HCT116 (cell line): ENCODE measurements around the gene ACE. TPM values are rescaled to one million over a fixed set of nuclear protein-coding genes. Genes with fewer than 3 reads are reported as not detected.

Source experiments
- ATAC-seq: fragments of 200-7000 bp; cut with Tn5 transposase; 2 replicates; pipeline ENCODE4 v1.9.1; 2020; ENCODE audit warnings: mild to moderate bottlenecking, moderate library complexity
- BruUV-seq: library from RNA; stranded (reverse); fragments of 400-500 nt; replicated peaks from 2 replicates; lab custom pipeline; 2021; lab: Mats Ljungman, UMichigan
- CTCF ChIA-PET: fragments of 300-600 bp; sonication (Branson Sonifier 250); formaldehyde crosslinking; loops from one replicate; lab custom pipeline; 2021; ENCODE audit warnings: antibody characterized with exemption; lab: Charles Lee
- POLR2A ChIA-PET: fragments of 300-600, 350-600 bp; sonication (Branson Sonifier 250); formaldehyde crosslinking; loops from one replicate; lab custom pipeline; 2021; ENCODE audit warnings: antibody characterized with exemption; lab: Charles Lee
- RAD21 ChIA-PET, 2 experiments: fragments of 300-600 bp; sonication (Branson Sonifier 250); formaldehyde crosslinking; loops; one replicate each; lab custom pipeline; 2023; ENCODE audit warnings: low total read pairs in 2 of 2; ENCODE audit not compliant: uncharacterized antibody in 2 of 2, unreplicated experiment in 2 of 2, low non-redundant PET in 1 of 2; lab: Charles Lee
- DNase-seq: peaks from one replicate; pipeline ENCODE4 v3.0.0-alpha.2; 2010; ENCODE audit warnings: low read depth, low spot score
- H2AFZ ChIP-seq: fragments of 200-600 bp; shearing (Covaris generic), sonication (generic); 2 replicates; pipeline ENCODE4 v1.6.1; 2017; ENCODE audit warnings: low read depth, mixed run types, mixed read lengths, antibody characterized with exemption, low read length; ENCODE audit not compliant: poor library complexity, severe bottlenecking
- H3K27ac ChIP-seq: 2 replicates; pipeline ENCODE4 v1.5.1; 2012; ENCODE audit warnings: low read depth, low read length
- H3K27me3 ChIP-seq: fragments of 200-600 bp; sonication (generic); 2 replicates; pipeline ENCODE4 v1.6.1; 2016; ENCODE audit warnings: mixed run types, low read length, mixed read lengths; ENCODE audit not compliant: insufficient read depth
- H3K36me3 ChIP-seq, 2 experiments: fragments of 200-500 bp in 1 of 2; fragments of 200-600 bp in 1 of 2; sonication (Bioruptor generic) in 1 of 2; sonication (generic) in 1 of 2; 2 replicates each; pipeline versions ENCODE4 v1.5.1 to v1.6.1; 2014 to 2016; ENCODE audit warnings: low read length in 2 of 2, inconsistent platforms in 1 of 2, mixed read lengths in 1 of 2, mixed run types in 1 of 2; ENCODE audit not compliant: insufficient read depth in 2 of 2, control insufficient read depth in 1 of 2
- H3K4me1 ChIP-seq, 2 experiments: fragments of 200-600 bp in 1 of 2; sonication (generic) in 1 of 2; 2 replicates each; pipeline versions ENCODE4 v1.5.1 to v1.6.1; 2012 to 2017; ENCODE audit warnings: low read length in 2 of 2, inconsistent platforms in 1 of 2, mild to moderate bottlenecking in 1 of 2, mixed read lengths in 1 of 2, mixed run types in 1 of 2, moderate library complexity in 1 of 2; ENCODE audit not compliant: insufficient read depth in 2 of 2, control insufficient read depth in 1 of 2
- H3K4me2 ChIP-seq: fragments of 200-600 bp; sonication (generic); 2 replicates; pipeline ENCODE4 v1.6.1; 2017; ENCODE audit warnings: mixed run types, low read length, mixed read lengths
- H3K4me3 ChIP-seq, 2 experiments: fragments of 200-600 bp in 1 of 2; sonication (generic) in 1 of 2; replicated peaks in 1 of 2; 2 replicates each; pipeline ENCODE4 v1.5.1; 2011 to 2016; ENCODE audit warnings: low read length in 2 of 2, control low read depth in 1 of 2, low read depth in 1 of 2, mild to moderate bottlenecking in 1 of 2, mixed read lengths in 1 of 2, mixed run types in 1 of 2
- H3K79me2 ChIP-seq: fragments of 200-600 bp; sonication (generic); 2 replicates; pipeline ENCODE4 v1.6.1; 2017; ENCODE audit warnings: mild to moderate bottlenecking, mixed run types, low read length, moderate library complexity, mixed read lengths; ENCODE audit not compliant: insufficient read depth
- H3K9ac ChIP-seq: fragments of 200-600 bp; sonication (generic); 2 replicates; pipeline ENCODE4 v1.6.1; 2016; ENCODE audit warnings: low read length, mixed read lengths
- H3K9me2 ChIP-seq: fragments of 200-600 bp; sonication (generic), shearing (Covaris generic); 2 replicates; pipeline ENCODE4 v1.6.1; 2017; ENCODE audit warnings: mixed run types, mild to moderate bottlenecking, moderate library complexity; ENCODE audit not compliant: insufficient read depth
- H3K9me3 ChIP-seq, 2 experiments: fragments of 200-500 bp in 1 of 2; fragments of 200-600 bp in 1 of 2; sonication (Bioruptor generic) in 1 of 2; sonication (generic) in 1 of 2; 2 replicates each; pipeline ENCODE4 v1.6.1; 2014 to 2017; ENCODE audit warnings: low read length in 2 of 2, mixed read lengths in 2 of 2, inconsistent platforms in 1 of 2, low read depth in 1 of 2, mild to moderate bottlenecking in 1 of 2, mixed run types in 1 of 2, moderate library complexity in 1 of 2; ENCODE audit not compliant: control insufficient read depth in 1 of 2, insufficient read depth in 1 of 2
- H4K20me1 ChIP-seq: fragments of 200-600 bp; sonication (generic), shearing (Covaris generic); 2 replicates; pipeline ENCODE4 v1.6.1; 2017; ENCODE audit warnings: mixed run types, mild to moderate bottlenecking, moderate library complexity; ENCODE audit not compliant: insufficient read depth
- CEBPB ChIP-seq: IDR thresholded peaks from 2 replicates; pipeline ENCODE4 v1.6.1; 2012; ENCODE audit warnings: low read depth
- EGR1 ChIP-seq: IDR thresholded peaks from 2 replicates; pipeline ENCODE4 v1.6.1; 2012; ENCODE audit warnings: low read depth
- EZH2 ChIP-seq: fragments of 200-600 bp; sonication (generic); IDR thresholded peaks from 2 replicates; pipeline ENCODE4 v1.6.1; 2017; ENCODE audit warnings: antibody characterized with exemption, mixed run types
- JUND ChIP-seq: IDR thresholded peaks from 2 replicates; pipeline ENCODE4 v1.6.1; 2012
- MAX ChIP-seq: IDR thresholded peaks from 2 replicates; pipeline ENCODE4 v1.6.1; 2012
- POLR2AphosphoS5 ChIP-seq: IDR thresholded peaks from 2 replicates; pipeline ENCODE4 v1.6.1; 2011; ENCODE audit warnings: mild to moderate bottlenecking, low read depth, low read length, moderate library complexity
- RAD21 ChIP-seq: IDR thresholded peaks from 2 replicates; pipeline ENCODE4 v1.6.1; 2012; ENCODE audit warnings: low read depth, mild to moderate bottlenecking
- REST ChIP-seq: IDR thresholded peaks from 2 replicates; pipeline ENCODE4 v1.6.1; 2012; ENCODE audit warnings: low read depth
- SIN3A ChIP-seq: IDR thresholded peaks from 2 replicates; pipeline ENCODE4 v1.6.1; 2012; ENCODE audit warnings: low read depth
- SRF ChIP-seq: IDR thresholded peaks from 2 replicates; pipeline ENCODE4 v1.6.1; 2012; ENCODE audit warnings: low read depth
- TCF7L2 ChIP-seq: IDR thresholded peaks from 2 replicates; pipeline ENCODE4 v1.7.0; 2011; ENCODE audit warnings: borderline replicate concordance, inconsistent platforms; ENCODE audit not compliant: insufficient read depth, insufficient read length; ENCODE audit errors: extremely low read depth
- YY1 ChIP-seq: IDR thresholded peaks from 2 replicates; pipeline ENCODE4 v1.6.1; 2011; ENCODE audit warnings: low read length, low read depth, moderate library complexity, mild to moderate bottlenecking; ENCODE audit not compliant: insufficient replicate concordance; ENCODE audit errors: extremely low read depth
- intact Hi-C: fragments of 100-400 bp; cut with micrococcal nuclease; formaldehyde crosslinking; loops from 2 replicates; pipeline ENCODE4 v1.10.0; 2022
- total RNA-seq: library from RNA; stranded (reverse); gene quantifications from one replicate; pipeline ENCODE4 v1.2.1, GENCODE V29; 2021; ENCODE audit not compliant: unreplicated experiment

The ACE gene
- total RNA-seq, 1 experiment from 2014 or later: 7.7 TPM

- TF ChIP-seq EZH2: no peak
- TF ChIP-seq REST: no peak
- TF ChIP-seq CEBPB: no peak
- TF ChIP-seq RAD21: no peak
- no peak for TF ChIP-seq MAX
- no peak for TF ChIP-seq JUND
- no peak for TF ChIP-seq TCF7L2
- TF ChIP-seq SIN3A: no peak
- TF ChIP-seq, all 23 proteins: peak for 0
These were observed 2.8 kb downstream of the ACE start (continued) for GRCh38 chr17:63479495-63480184.

- Histone ChIP-seq H3K27ac (no peak overlapping the region; the same call in 1 of the 2 replicates), H2AFZ (no peak overlapping the region), H4K20me1 (no peaks in the 10 kb centered on the region), H3K4me1 (peaks cover 13 to 44% of the 10 kb centered on the region in 2 experiments), H3K4me2 (no peak overlapping the region), H3K79me2 (no peaks in the 10 kb centered on the region)
- no peak for ATAC-seq
- POLR2A ChIA-PET: interaction anchor here (0.8 kb wide), 1 partner anchor 35 kb away, joined by 8 read pairs; no protein-coding TSS in a partner anchor
- TF ChIP-seq SRF: no peak
- no peak for TF ChIP-seq REST
- TF ChIP-seq POLR2AphosphoS5: no peak
- TF ChIP-seq EZH2: no peak
- TF ChIP-seq EGR1: no peak
- TF ChIP-seq RAD21: no peak
- no peak for TF ChIP-seq YY1
- TF ChIP-seq, all 23 proteins: peak for 0
- no peaks in the 10 kb centered on the region for H3K9me3 ChIP-seq
- H3K36me3 ChIP-seq: no peaks in the 10 kb centered on the region
- H3K27me3 ChIP-seq: no peaks in the 10 kb centered on the region
- H3K9ac ChIP-seq: no peak overlapping the region
- no peak for DNase-seq
- ChIA-PET CTCF (interaction anchor here (0.9 to 5.7 kb wide), 6 partner anchors 23 to 808 kb away, joined by 3 to 92 read pairs (median 8); no protein-coding TSS in a partner anchor), RAD21 (interaction anchor here in 1 of 2 experiments (2.6 kb wide), 1 partner anchor 55 kb away, joined by 19 read pairs; no protein-coding TSS in a partner anchor)
- no peak overlapping the region for H3K4me3 ChIP-seq
- intact Hi-C loops: no loop called here
- BruUV-seq: no TSS peak
- H3K9me2 ChIP-seq: no peaks in the 10 kb centered on the region
These were observed 3.4 kb downstream of the ACE start for GRCh38 chr17:63480192-63480784.
